HG03469 (cell line): ENCODE data around the gene RILPL1.
"Not testable (repeated sequence)": the region's sequence is repeated elsewhere in the genome, so short reads cannot be mapped to it uniquely, and the experiment has no call there.

Source experiments
- ATAC-seq: cut with Tn5 transposase; IDR thresholded peaks from one replicate; pipeline ENCODE4 v1.9.1; 2021; ENCODE audit warnings: mild to moderate bottlenecking, moderate library complexity, moderate number of reproducible peaks; ENCODE audit not compliant: unreplicated experiment

RILPL1 gene, protein sequence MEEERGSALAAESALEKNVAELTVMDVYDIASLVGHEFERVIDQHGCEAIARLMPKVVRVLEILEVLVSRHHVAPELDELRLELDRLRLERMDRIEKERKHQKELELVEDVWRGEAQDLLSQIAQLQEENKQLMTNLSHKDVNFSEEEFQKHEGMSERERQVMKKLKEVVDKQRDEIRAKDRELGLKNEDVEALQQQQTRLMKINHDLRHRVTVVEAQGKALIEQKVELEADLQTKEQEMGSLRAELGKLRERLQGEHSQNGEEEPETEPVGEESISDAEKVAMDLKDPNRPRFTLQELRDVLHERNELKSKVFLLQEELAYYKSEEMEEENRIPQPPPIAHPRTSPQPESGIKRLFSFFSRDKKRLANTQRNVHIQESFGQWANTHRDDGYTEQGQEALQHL

DNA sequence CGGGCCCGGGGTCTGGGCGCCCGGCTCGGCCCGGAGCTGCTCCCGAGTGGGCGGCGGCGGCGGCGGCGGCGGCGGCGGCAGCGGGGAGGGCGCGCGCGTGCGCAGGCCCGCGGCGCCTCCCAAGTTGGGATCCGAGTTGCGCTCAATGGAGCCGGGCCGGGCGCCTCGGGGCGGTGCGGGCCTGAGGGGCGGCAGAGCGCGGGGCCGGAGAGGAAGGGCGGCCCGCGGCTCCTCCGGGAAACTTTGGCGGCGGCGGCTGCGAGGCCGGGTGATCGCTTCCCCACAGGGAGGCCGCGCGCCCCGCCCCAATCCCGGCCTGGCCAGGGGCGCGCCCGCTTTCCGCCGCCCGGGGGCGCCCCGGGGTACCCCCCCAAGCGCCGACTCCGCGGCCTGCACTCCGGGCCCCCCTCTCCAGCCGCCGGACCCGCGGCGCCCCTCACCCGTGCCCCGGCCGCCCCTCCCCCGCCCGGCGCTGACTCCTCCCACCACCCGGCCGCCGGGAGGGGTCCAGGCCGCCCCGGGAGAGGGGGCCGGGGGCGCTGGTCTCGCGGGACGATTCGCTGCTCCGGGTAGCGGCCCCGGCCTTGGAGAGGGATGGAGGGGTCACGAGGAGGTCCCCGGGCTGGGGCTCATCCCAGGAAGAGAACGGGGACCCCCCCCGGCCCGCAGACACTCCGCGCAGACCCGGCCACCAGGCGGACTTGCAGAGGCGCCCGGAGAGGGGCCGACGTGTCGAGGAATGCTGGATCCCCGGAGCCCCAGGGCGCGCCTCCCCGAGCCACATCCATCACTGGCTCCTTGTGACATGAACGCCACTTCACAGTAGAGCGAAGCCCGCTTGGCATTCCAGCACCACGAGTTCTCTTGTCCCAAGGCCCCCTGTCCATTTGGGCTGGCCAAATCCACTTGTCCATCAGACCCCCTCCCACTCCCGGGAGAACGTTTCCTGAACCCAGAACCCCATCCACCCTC lies at the start of gene RILPL1:
Gene RILPL1 (minus strand): TSS at position 48 of the 972 bp plus-strand sequence. CDS start 237 bp downstream, outside the sequence.
- no peak for ATAC-seq

DNA sequence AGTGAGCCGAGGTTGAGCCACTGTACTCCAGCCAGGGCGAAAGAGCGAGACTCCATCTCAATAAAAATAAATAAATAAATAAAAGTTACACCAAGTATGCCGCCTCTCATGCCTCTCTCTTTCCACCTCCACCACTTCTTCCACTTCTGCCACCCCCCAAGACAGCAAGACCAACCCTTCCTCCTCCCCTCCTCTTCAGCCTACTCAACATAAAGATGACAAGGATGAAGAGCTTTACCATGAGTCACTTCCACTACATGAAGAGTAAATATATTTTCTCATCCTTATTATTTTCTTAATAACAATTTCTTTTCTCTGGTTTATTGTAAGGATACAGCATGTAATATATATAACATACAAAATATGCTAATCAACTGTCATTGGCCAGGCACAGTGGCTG lies 47.3 kb upstream of the RILPL1 start:
- ATAC-seq: no peak

DNA sequence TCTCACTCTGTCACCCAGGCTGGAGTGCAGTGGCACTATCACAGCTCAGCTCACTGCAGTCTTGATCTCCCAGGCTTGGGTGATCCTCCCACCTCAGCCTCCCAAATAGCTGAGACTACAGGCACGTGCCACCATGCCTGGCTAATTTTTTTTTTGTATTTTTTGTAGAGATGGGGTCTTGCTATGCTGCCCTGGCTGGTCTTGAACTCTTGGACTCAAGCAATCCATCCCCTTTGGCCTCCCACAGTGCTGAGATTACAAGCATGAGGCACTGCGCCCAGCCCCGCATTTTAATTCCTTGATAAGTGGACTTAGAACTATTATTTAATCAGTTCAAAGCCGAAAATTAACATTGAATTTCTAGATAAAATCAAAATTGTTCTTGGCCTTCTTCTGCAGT lies 45.3 kb upstream of the RILPL1 start:
- not testable (repeated sequence) for ATAC-seq

DNA sequence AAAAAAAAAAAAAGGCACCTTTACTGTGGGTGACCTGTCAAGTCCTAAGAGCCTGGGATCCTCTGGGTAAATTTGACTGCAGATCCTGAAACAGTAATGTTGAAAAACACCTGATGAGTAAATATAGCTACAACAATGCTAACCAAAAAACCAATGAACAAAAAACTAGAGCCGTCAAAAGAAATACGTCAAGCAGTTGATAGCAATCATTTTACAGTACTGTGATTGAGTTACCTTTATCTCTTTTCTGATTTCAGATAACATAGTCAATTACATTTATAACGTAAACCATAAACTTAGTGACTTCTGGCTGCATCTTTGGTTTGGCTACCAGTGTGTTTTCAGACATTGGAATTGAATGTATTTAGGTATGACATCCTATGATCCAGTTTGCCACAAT lies 44.7 kb upstream of the RILPL1 start:
- no peak for ATAC-seq

DNA sequence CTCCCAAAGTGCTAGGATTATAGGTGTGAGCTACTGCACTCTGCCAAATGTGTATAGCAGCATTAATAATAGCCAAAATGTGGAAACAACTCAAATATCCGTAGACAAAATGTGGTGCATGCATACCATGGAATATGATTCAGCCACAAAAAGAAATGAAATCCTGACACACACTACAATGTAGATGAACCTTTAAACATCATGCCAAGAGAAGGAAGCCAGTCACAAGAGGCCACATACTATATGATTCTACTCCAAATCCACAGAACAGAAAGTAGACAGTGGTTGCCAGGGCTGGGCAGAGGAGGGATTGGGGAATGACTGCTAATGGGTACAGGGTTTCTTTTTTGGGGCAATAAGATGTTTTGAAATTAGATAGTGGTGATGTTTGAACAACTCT lies 43.1 kb upstream of the RILPL1 start:
- ATAC-seq: no peak

DNA sequence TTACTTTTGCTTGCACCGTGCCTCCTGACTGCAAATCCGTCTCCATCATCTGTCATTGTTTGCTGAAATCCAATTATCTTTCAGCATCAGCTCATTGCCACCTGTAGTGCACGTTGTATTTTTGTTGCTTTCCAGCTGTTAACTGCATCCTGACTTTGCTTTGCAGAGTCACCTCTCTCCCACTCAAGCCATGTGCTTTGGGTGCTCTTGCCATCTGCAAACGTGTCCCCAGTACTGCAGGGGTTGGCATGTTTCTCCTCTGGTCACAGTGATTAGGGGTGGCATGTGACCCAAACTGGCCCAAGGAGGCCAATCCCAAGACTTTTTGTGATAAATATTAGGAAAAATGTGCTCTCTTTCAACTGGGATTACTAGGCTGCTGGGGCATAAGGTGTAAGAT lies 40.4 kb upstream of the RILPL1 start:
- no peak for ATAC-seq

DNA sequence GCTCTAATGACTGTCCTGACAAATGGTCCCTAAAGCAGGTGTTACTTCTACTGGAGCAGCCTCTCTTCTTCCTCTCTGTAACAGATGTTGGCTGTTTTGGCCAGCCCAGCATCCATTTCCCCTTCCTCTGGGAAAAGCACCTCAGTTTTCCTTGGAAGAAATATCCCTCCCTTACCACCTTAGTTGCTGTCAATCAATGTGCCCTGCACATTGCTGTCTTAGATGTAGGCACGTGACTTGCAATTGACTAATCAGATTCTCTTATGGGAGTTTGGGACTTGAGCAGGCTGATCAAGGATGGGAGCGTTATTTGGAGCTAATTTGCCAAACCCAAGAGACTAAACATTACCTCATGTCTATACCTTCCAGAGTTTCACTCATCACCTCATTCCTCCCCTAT lies 38.9 kb upstream of the RILPL1 start:
- no peak for ATAC-seq

DNA sequence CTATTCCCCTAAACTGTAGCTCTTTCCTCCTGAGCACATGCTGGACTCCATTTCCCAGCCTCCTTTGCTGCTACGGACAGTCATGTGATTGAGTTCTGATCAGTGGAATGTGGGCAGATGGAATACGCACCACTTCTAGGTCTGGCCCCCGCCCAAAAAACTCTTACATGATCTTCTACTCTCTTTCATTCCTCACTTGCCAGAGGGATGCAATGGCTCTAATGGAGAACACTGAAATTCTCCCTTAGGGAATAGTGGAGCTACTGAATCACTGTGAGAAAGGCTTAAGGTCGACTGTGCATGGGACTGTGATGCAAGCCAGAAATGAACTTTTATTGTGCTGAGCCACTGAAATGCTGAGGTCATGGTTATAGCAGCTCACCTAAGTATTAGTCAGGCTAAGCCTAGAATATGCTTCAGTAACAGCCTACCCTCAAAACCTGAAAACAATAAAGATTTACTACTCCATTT lies 37.9 kb upstream of the RILPL1 start:
- no peak for ATAC-seq

DNA sequence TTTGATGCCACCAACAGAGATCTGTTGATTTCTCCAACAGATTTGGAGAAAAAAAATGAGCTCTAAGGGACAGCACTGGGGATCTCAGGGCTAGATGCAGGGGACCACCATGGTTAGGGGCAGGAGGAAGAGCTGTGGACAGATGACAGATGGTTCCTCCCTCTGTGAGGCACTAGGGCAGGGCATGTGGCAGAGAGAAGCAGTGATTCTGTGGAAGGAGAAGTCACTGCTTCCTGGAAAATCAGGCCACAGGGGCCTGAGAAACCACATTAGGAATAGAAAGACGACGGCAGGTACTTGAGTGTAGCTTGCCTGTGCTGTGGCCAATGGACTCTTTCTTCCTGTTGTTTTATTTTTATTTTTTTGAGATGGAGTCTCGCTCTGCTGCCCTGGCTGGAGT lies 25.9 kb upstream of the RILPL1 start:
- ATAC-seq: no peak

DNA sequence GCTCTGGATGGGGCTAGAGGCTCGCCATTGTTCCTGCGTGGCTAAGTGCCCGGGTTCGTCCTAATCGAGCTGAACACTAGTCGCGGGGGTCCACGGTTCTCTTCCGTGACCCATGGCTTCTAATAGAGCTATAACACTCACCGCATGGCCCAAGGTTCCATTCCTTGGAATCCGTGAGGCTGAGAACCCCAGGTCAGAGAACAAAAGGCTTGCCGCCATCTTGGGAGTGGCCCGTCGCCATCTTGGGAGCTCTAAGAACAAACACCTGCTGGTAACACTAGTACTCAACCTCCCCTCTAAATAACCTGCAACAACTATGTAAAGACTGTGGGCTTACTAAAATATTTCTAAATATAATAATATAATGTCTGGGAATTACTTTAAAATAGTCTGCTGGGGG lies 25.0 kb upstream of the RILPL1 start:
- ATAC-seq: not testable (repeated sequence)

DNA sequence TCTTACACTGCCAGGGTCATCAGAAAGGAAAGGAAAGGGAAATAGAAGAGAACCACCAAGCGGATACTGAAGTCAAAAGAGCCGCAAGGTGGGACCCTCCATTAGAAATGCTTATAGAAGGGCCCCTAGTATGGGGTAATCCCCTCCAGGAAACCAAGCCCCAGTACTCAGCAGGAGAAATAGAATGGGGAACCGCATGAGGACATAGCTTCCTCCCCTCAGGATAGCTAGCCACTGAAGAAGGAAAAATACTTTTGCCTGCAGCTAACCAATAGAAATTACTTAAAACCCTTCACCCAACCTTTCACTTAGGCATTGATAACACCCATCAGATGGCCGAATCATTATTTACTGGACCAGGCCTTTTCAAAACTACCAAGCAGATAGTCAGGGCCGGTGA lies 21.3 kb upstream of the RILPL1 start:
- ATAC-seq: not testable (repeated sequence)

DNA sequence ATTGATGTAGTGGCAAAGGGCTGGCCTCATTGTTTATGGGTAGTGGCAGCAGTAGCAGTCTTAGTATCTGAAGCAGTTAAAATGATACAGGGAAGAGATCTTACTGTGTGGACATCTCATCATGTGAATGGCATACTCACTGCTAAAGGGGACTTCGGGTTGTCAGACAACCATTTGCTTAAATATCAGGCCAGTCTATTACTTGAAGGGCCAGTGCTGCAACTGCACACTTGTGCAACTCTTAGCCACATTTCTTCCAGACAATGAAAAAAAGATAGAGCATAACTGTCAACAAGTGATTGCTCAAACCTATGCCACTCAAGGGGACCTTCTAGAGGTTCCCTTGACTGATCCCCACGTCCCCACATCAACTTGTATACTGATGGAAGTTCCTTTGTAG lies 20.6 kb upstream of the RILPL1 start:
- ATAC-seq: not testable (repeated sequence)

DNA sequence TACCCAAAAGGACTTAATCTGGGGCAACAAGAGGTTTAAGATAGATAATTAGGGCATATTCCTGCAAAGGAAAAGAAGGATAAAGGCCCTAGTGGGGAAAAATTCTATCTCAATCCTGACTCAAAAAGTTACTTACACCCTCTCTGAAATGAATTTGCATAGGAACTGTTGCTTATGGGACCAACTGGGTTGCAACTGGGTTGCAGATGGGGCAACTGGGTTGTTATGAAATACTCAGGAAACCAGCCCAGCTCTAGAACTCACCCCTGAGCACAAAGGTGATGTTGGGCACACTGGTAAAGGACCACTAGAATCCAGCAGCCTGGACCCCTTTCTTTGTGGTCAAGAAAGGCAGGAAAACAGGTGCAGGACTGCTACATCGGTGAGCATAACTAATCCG lies 17.2 kb upstream of the RILPL1 start:
- ATAC-seq: no peak

DNA sequence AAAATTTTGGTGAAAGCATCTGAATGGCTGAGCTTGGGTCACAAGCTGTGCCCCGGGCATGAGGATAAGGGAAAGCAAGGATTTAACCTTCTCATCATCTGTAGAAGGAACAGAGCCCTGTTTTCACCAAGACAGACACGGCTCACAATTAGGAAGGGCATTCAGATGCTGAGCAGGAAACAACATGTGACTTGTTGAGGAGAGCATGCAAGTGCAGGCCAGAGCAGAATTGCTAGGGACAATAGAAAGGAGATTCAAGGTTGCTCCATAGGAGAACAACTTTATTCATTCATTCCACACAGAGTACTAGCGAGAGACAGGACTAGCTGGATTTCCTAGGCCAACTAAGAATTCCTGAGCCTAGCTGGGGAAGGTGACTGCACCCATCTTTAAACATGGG lies 14.6 kb upstream of the RILPL1 start:
- no peak for ATAC-seq

DNA sequence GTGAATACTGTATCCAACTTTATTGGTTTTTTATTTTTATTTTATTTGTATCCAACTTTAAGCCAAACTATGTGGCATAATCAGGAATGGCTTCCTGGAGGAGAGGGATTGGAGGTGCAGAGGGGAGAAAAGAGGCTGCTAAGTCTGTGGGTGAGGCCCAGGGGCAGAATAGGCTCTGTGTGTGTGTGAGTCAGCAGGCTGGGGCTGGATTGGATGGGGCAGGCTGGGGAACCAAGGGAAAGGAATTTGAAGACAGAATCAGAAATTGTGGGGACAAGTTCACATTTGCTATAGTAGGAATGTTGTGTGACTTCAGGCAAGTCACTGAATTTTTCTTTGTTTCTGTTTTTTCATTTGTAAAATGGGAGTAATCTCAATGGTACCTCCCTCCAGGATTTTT lies 12.8 kb upstream of the RILPL1 start:
- no peak for ATAC-seq

DNA sequence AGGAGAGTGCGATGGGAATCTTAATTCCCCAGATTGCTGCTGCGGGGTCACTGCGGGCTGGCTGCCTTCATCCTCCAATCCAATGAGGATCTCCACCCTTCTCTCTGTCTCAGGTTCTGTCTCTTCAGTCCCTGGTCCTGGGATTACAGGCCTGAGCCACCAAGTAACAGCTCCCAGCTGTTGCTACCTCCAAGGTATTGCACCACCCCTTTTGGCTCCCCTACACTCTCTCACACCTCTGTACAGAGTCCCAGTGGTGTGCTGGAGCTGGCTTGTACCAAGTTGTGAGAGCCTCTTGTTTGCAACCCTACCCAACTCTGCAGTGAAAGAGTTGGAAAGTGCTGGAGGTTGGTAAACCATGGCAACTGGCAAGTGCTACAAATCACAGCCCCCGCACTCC lies 10.0 kb upstream of the RILPL1 start:
- ATAC-seq: no peak

DNA sequence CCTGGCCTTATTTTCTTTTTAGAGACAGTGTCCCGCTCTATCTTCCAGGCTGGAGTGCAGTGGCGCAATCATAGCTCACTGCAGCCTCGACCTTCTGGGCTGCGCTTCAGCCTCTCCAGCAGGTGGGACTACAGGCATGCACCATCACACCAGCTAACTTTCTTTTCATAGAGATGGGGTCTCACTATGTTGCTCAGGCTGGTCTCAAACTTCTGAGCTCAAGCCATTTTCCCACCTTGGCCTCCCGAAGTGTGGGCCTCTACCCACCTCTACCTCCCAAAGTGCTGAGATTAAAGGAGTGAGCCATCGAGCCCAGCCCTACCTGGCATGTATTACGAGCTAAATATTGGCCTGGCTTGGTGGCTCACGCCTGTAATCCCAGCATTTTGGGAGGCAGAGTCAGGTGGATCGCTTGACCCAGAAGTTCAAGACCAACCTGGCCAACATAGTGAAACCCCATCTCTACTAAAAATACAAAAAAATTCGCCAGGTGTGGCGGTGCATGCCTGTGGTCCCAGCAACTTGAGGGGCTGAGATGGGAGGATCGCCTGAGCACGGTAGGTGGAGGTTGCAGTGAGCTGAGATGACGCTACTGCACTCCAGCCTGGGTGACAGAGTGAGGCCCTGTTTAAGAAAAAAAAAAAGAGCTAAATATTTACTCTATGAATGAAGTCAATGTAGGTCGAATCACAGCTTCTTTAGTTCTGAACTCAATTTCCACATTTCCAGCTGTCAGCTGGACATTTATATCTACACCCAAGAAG lies 7.6 kb upstream of the RILPL1 start:
- no peak for ATAC-seq

DNA sequence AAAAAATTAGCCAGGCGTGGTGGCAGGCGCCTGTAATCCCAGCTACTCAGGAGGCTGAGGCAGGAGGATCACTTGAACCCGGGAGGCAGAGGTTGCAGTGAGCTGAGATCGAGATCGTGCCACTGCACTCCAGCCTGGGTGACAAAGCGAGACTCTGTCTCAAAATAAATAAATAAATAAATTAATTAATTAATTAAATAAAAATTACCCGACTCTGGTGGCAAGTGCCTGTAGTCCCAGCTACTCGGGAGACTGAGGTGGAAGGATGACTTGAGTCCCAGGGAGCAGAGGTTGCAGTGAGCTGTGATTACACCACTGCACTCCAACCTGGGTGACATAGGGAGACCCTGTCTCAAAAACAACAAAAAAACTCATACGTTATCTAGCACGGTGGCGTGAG lies 2.4 kb upstream of the RILPL1 start:
- not testable (repeated sequence) for ATAC-seq

DNA sequence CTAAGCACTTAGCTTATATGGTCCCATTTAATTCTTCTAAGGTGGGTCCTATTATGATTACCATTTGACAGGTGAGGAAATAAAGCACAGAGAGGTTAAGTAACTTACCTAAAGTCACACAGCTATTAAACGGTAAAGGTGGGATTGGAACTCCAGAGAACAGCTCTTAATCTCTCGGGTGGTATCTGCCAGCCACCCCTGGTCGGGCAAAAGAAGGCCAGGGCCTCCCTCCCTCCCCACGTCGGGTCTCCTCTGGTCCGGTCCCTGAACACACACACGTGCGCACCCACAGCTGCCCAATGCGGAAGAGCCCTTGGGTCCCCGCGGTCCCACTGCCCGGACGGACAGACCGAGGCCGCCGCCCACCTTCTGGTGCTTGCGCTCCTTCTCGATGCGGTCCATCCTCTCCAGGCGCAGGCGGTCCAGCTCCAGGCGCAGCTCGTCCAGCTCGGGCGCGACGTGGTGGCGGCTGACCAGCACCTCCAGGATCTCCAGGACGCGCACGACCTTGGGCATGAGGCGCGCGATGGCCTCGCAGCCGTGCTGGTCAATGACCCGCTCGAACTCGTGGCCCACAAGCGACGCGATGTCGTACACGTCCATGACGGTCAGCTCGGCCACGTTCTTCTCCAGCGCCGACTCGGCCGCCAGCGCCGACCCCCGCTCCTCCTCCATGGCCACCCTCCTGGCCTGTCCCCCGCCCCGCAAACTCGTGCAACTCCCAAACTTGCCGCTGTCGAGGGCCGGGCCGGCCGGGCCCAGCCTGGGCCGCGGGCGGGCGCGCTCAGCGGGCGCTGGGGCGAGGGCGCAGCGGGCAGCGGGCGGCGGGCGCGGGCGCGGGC lies 490 bp downstream of the RILPL1 start:
- ATAC-seq: no peak

DNA sequence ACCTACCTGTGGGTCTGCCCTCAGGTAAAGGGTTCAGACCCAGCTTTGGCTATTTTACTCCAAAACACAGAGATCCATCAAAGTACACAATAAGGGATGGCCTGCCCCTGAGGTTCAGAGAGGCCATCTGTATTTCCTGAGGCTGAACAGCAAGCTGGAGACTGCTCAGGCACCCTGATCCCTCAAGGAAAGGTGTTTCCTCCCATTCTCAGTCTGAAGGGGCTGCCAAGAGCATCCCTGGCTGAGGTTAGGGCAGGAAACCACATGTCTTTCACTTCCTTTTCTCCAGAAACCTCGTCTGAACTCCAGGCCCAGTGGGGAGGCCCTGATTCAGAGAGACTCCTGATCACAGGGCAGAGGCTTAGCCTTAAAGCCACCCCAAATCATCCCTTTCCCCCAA lies 1.5 kb downstream of the RILPL1 start:
- no peak for ATAC-seq
